Adrenal gland (tissue), 5 donors: ENCODE measurements around the gene TEN1.

Source experiments
- CTCF ChIP-seq, 6 experiments: fragments of 450-650 bp in 4 of 6; fragments of 200-600 bp in 2 of 6; sonication (generic) in 1 of 6; IDR thresholded peaks; 1 replicate in 5 of 6; 2 replicates in 1 of 6; pipeline versions ENCODE4 v1.5.1 to v1.8.0; 2016 to 2021; ENCODE audit warnings: antibody characterized with exemption in 6 of 6, mild to moderate bottlenecking in 2 of 6, moderate library complexity in 1 of 6
- POLR2A ChIP-seq, 2 donors: fragments of 450-650 bp; IDR thresholded peaks; one replicate each; pipeline ENCODE4 v1.6.1; 2017; ENCODE audit warnings: antibody characterized with exemption in 2 of 2, mild to moderate bottlenecking in 2 of 2, moderate library complexity in 1 of 2
- donor health status: DM: no; HTN: no; CAD: no.

- TF ChIP-seq CTCF (IDR thresholded peaks at IDR 0.05) (no peak), POLR2A (IDR thresholded peaks at IDR 0.05) (no peak)
Observed at GRCh38 chr17:75970011-75970523, 9.0 kb upstream of the TEN1 start.
